SK-N-SH treated with all-trans-retinoic acid at 6 μM for 48 hours (cell line): ENCODE results near the gene YES1.

Experiments
- PATZ1 ChIP-seq: fragments of 250-450 bp; sonication (Bioruptor Pico); IDR thresholded peaks from 2 replicates; pipeline ENCODE4 v1.8.0; 2020; ENCODE audit warnings: mild to moderate bottlenecking, moderate library complexity, borderline replicate concordance
- RARB ChIP-seq: fragments of 250-450 bp; sonication (Bioruptor Pico); IDR thresholded peaks from 2 replicates; pipeline ENCODE4 v1.8.0; 2021; ENCODE audit warnings: mild to moderate bottlenecking, moderate library complexity
- SNAI2 ChIP-seq: fragments of 250-450 bp; sonication (Bioruptor Pico); IDR thresholded peaks from 2 replicates; pipeline ENCODE4 v1.5.0; 2020; ENCODE audit warnings: mild to moderate bottlenecking, moderate library complexity
- TCF4 ChIP-seq: fragments of 250-450 bp; sonication (Bioruptor Pico); IDR thresholded peaks from 2 replicates; pipeline ENCODE4 v1.8.0; 2021; ENCODE audit warnings: mild to moderate bottlenecking, moderate library complexity, borderline replicate concordance
- TOX ChIP-seq: fragments of 250-450 bp; sonication (Bioruptor Pico); IDR thresholded peaks from 2 replicates; pipeline ENCODE4 v1.8.0; 2021; ENCODE audit warnings: mild to moderate bottlenecking, moderate library complexity, borderline replicate concordance
- ZFP30 ChIP-seq: fragments of 450-650 bp; formaldehyde crosslinking; IDR thresholded peaks from 2 replicates; pipeline ENCODE4 v1.5.0; 2022; ENCODE audit warnings: mild to moderate bottlenecking, moderate library complexity
- ZNF565 ChIP-seq: fragments of 450-650 bp; formaldehyde crosslinking; conservative IDR thresholded peaks from 2 replicates; pipeline ENCODE4 v1.5.0; 2020; ENCODE audit warnings: low read depth, mild to moderate bottlenecking, moderate library complexity
- ZNF70 ChIP-seq: fragments of 450-650 bp; formaldehyde crosslinking; IDR thresholded peaks from 2 replicates; pipeline ENCODE4 v1.5.0; 2020; ENCODE audit warnings: mild to moderate bottlenecking, moderate library complexity
- TF ChIP-seq, protein P1 (sequence below): fragments of 250-450 bp; sonication (Bioruptor Pico); IDR thresholded peaks from 2 replicates; pipeline ENCODE4 v1.5.0; 2020; ENCODE audit warnings: mild to moderate bottlenecking, moderate library complexity

DNA sequence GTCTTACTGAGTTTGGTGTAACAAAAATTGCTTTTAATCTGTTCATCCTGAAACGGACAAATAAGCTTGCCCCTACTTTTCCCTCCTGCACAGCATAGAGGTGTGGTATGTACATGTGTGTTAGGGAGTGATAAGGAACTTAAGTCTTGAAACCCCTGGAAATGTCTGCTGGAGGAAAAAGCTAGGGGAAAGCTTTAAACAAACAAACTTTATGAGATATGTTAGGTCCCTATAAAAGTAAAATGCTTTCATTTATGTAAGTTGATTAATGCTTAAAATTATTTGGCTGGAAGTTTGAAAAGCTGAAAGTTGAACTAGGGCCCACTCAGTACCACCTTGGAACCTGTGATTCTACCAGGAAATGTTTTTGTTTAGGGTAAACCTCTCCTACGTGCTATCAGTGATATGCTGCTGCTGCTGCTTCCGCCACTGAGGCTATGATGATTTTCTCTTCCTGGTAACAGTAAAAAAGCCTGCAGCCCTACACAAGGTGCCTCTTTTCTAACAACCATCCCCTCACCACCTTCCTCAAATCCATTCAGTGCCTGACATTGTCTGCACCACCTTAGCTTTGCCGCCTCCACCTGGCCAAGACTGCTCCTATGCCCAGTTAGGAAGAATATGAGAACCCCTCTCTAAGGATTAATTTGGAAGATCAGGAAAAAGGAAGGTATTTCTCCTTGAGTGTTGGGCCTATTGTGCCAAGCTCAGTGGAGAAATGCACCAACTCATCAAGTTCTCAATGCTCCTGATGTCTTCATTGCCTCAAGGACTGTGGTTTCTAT, 2.5 kb upstream of the YES1 start:
- TF ChIP-seq TCF4 (CRISPR knock-in tag) (no peak), ZNF70 (CRISPR knock-in tag) (no peak), ZNF565 (CRISPR knock-in tag) (no peak), PATZ1 (CRISPR knock-in tag) (no peak), RARB (CRISPR knock-in tag) (no peak), SNAI2 (CRISPR knock-in tag) (no peak), ZFP30 (no peak), TOX (CRISPR knock-in tag) (no peak)
- TF ChIP-seq, protein P1, sequence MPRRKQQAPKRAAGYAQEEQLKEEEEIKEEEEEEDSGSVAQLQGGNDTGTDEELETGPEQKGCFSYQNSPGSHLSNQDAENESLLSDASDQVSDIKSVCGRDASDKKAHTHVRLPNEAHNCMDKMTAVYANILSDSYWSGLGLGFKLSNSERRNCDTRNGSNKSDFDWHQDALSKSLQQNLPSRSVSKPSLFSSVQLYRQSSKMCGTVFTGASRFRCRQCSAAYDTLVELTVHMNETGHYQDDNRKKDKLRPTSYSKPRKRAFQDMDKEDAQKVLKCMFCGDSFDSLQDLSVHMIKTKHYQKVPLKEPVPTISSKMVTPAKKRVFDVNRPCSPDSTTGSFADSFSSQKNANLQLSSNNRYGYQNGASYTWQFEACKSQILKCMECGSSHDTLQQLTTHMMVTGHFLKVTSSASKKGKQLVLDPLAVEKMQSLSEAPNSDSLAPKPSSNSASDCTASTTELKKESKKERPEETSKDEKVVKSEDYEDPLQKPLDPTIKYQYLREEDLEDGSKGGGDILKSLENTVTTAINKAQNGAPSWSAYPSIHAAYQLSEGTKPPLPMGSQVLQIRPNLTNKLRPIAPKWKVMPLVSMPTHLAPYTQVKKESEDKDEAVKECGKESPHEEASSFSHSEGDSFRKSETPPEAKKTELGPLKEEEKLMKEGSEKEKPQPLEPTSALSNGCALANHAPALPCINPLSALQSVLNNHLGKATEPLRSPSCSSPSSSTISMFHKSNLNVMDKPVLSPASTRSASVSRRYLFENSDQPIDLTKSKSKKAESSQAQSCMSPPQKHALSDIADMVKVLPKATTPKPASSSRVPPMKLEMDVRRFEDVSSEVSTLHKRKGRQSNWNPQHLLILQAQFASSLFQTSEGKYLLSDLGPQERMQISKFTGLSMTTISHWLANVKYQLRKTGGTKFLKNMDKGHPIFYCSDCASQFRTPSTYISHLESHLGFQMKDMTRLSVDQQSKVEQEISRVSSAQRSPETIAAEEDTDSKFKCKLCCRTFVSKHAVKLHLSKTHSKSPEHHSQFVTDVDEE (CRISPR knock-in tag): no peak
